ENCODE results near the gene TMEM269.

The TMEM269 gene

DNA sequence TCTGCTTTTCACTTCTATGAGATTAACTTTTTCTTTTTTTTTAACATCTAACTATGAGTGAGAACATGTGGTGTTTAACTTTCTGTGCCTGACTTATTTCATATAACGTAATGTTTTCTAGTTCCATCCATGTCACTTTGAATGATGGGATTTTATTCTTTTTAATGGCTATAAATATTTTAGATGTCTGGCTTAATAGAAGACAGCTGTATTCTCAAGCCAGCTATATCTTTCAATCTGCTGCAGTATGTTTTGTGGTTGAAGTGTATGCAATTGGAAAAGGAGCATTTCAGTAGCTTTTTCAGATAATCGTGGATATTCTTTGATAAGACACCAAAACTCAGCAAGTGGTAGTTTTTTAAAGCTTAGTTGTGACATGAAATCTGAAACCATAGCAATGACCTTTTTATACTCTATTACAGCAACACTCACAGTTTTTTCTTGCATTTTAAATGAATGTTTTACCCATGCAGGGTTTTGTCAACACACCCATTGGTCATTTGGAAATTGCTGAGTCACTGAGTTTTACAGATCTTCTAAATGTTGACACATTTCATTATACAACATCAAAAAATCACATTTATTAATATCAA, 38.1 kb downstream of the TMEM269 start:
- ATAC-seq (no peak), DNase-seq (no peak)

DNA sequence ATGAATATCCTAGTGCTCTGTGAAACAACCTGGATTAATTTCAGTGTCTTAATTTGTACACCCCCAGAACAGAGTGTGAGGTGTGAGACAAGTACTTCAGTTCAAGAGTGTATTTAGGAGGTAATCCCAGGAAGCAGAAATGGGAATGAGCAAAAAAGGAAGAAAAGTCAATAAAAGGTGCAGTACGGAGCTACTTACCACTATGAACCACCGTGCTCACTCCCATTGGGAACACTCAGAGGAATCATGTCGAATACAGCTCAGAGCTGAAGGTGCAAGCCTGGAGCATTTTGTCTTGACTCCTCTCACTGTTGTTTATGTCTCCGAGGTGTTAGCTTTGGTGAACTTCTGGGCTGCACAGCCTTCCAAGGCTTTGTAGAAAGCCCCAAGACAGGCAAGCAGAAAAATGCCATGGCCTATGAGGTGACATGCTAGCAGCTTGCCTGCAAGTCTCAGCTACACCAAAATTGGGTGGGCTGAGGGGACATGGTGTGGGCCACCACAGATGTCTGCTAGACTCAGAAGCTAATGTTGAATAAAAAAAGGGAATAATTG, 39.8 kb downstream of the TMEM269 start:
- ATAC-seq (no peak), DNase-seq (no peak)

DNA sequence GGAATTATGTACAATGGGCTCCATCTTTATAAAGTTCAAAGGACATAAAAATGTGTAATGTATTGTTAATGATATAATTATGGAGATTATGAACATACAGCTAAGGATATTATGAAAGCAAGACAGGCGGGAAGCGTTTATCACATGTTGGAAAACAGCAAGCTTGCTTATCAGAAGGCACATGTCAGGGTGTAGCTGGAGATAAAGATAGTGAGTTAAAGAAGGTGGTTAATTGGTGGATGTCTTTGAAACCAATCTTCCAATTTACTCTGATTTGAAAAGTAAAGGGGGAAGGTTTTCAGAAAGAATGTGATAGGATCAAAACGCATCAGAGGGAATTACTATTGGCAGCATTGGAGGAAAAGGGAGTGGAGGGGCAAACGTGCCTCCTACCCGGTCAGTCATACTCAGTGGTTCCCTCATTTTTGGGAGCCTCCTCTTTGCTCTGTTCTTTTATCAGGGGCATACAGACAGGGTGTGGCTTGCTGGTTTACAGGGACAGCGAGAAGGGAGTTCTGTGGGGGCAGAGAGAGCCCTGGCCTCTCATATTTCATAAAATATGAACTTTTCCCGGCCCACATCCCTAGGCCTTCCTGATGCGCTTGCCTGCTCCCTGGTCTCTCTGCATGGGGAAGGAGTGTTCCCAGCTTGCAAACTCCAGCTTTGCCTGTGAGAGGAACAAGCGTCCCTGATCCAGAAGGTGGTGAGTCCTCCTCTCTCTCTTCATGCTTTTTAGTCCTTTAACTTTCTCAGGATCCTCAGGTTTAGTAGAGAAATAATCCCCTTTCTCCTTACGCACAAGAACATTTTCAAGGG, 40.5 kb downstream of the TMEM269 start:
- DNase-seq (no peak), ATAC-seq (no peak)

DNA sequence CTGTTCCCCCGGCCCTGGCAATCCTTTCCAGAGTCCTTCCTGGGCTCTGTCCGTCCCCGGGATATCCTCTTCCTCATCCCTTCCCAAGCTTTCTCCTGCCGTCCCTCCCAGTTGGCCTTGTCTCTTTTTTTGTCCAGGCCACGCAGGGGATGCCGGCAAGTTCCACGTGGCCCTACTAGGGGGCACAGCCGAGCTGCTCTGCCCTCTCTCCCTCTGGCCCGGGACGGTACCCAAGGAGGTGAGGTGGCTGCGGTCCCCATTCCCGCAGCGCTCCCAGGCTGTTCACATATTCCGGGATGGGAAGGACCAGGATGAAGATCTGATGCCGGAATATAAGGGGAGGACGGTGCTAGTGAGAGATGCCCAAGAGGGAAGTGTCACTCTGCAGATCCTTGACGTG, 45.8 kb downstream of the TMEM269 start:
- ATAC-seq (no peak), DNase-seq (no peak)

DNA sequence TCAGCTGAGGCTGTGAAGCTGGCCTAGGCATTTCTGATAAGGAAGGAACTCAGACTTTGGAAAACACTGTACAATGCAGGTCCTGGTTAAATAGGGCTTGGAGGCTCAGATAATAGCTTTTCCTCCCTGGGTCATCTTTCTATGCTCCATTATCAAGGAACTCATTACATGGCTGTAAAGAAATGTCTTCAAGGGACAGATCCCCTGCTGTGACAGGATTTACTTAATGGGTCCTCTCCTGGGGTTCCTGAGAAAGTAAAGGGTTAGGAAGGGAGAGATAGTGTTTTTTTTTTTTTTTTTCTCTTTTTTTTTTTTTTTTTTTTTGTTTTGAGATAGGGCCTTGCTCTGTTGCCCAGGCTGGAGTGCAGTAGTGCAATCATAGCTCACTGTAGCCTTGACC, 46.5 kb downstream of the TMEM269 start:
- ATAC-seq (no peak), DNase-seq (no peak)

DNA sequence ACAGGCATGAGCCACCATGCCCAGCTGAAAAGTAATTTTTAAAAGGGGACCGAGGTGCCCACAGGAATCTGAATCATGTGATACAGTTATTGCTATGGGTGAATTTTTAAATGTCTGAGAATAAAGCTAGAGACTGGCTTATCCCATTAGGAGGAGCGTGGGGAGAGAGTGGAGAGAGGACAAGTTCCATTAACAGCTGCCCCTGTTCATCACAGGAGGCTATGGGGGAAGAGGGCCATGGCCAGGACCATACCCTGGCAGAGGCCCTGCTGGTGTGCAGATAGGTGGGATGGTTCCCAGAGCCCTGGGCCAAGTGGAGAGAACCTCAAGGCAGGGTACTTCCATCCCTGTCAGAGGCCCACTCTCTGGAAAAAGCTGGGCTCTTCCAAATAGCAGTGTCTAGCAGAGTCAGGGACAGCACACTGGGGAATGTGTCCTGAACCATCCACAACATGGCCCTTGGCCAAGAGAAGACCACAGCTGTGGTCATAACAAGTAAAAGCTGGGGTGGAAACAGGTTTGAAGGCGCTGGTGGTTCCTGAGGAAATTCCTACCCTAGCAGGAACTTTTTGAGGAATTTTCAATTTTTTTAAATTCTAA, 48.0 kb downstream of the TMEM269 start:
- ATAC-seq (no peak), DNase-seq (no peak)

DNA sequence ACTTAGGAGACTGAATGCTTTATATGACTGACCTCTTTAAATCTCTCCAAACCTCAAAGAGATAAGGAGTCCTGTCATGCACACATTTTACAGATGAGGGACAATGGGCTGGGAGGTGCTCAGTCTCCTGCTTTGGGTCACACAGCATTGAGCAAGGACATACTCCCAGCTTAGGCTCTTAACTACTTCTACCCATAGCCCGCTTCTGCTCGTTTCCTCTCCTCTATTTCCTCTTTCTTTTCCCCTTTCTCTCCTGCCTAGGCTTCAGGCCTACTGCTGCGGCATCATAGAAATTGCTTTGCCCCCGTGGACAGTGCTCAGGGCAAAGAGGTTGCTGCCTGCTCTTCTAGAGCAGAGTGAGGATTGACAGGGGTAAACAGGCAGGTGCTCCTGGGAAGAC, 49.2 kb downstream of the TMEM269 start:
- no peak for DNase-seq
- no peak for ATAC-seq

DNA sequence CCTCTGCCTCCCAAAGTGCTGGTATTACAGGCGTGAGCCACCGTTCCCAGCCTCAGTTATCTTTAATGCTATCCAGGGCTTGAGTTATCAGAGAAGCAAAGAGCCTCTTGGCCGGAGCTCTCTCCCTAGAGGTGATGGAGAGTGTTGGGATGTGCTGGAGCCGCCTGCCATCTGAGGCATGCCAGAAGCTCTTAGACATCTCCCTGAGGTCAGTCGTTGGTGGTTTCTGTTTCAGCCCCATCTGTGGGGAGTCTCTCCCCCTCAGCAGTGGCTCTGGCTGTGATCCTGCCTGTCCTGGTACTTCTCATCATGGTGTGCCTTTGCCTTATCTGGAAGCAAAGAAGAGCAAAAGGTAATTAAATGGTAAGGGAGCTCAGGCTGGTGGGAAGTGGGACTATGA, 50.0 kb downstream of the TMEM269 start:
- no peak for ATAC-seq
- no peak for DNase-seq

DNA sequence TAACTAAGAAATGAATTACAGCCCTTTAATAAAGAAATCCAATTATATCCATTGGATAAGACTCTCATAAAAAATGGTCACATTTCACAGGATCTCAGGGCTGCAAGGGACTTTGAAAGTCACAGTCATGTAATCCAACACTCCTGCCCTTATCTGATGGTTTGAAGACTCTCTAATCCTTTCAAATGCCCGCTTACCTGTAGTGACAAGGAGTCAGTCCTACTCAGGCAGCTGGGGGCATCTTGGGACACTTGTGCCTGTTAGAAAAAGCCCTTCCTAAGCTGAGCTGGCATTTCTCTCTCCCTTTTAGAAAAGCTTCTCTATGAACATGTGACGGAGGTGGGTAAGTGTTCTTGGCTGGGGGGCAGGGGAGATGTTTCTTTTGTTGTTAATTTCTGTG, 50.6 kb downstream of the TMEM269 start:
- DNase-seq (no peak), ATAC-seq (no peak)

DNA sequence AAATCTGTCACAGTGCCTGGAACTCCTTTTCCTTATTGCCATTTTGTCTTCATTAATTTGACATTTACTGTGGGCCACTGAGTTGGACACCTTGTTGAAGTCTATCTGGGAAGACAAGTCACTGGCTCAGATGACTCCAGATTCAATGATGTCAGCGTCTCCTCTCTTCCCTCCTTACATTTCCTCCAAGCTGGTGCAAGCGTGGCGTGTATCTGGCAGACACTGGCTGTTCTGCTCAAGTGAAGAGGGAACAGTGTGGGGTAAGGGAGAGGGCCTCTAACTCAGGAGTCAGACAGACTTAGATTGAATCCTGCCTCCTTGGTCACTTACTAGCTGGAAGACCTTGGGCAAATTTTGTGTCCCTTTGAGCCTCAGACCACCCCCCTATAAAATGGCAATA, 52.9 kb downstream of the TMEM269 start:
- ATAC-seq, result peak; percentile 40
- DNase-seq, result no peak

DNA sequence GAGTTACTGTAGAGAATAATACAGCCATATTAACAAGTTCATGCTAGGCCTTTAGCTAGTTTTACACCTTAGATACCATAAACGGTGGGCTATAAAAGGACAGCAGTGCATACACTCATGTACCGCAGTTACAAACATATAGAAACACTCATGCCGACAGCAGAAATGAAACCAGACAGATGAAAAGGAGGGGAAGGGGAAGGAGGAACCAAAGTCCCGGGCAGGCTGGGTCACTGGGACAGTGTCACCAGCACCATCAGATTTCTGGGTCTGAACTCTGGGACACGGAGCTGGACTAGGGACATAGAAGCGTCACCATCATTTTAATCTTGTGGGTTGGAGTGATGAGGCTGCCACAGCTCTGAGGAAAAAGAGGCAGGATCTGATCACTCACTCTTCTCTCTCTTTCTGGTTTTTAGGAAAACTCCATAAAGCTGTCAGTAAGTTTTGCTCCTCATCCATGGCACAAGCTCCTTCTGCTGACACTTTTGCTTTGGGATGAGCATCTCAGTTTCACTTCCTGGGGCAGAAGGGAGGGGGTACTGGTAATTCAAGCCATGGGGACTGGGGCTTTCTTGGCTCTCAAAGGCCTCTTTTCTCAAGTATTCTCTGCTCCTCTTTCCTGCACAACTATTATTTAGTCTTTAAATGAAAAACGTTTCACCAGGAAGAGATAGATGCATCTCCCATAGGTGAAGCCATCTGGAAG, 53.8 kb downstream of the TMEM269 start:
- no peak for ATAC-seq

DNA sequence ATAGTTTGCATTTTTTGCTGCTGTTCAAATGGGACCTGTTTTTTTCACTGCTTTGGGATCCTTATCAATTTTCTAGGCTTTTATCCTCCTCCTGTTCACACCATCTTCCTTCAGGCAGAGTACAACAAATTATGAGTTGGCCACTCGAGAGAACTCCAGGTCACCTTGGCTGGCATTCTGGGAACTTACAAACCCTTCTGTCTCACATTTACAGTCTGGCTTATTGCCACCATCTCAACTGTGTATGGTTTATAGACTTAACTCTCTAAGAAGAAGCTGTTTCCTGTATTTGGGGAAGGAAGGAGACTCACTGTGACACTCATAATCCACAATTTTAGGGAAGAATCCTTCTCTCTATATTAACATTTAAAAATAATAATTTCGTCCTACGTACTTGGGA, 56.2 kb downstream of the TMEM269 start:
- DNase-seq, result no peak
- ATAC-seq, result no peak

More for the DNA sequence above, 53.8 kb downstream of the TMEM269 start:
- DNase-seq, result no peak

DNA sequence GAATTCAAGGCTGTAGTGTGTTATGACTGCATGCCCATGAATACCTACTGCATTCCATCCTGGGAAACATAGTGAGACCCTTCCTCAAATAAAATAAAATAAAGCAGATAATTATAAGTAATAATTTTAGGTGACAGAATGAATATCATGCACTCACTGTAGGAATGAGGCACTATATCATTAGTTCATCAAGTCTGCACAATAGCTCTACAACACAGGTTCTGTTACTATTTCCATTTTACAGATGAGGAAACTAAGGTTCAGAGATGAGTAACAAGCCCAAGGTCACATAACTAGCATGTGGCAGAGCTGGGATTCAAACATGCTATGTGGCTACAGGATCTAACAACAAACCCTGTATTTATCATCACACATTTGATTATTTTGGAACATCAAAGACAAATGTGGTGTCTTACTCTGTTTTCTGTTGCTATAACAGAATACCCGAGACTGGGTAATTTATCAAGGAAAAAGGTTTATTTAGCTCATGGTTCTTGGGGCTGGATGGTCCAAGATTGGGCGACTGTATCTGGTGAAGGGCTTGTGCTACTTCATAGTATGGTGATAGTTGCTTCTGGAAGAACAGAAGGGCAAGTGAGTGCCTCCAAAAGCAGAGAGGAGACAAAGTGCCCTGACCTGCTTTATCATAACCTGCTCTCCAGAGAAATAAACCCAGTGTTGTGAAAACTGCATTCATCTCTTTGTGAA, 56.8 kb downstream of the TMEM269 start:
- DNase-seq (no peak), ATAC-seq (no peak)

DNA sequence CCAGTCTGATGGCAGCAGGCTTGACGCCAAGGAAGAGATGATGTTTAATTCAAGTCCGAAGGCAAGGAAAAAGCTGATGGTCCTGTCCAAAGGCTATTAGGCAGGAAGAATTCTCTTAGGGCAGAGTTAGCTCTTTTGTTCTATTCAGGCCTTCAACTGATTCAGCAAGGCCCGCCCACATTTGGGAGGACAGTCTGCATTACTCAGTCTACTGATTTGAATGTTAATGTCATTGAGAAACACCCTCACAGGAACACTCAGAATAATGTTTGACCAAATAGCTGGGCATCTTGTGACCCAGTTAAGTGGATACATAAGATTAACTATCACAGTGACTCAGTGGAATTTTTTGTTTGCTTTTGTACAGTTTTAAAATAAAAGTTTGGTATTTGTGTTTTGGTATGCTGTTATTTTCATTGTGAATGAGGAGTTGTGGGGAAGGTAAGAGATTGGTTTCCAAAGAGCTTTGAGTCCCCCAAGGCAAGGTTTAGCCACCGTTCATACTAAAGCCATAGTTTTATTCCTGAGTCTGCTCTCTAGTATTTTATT, 59.9 kb downstream of the TMEM269 start:
- peak; percentile 21 for DNase-seq
- ATAC-seq, result no peak

DNA sequence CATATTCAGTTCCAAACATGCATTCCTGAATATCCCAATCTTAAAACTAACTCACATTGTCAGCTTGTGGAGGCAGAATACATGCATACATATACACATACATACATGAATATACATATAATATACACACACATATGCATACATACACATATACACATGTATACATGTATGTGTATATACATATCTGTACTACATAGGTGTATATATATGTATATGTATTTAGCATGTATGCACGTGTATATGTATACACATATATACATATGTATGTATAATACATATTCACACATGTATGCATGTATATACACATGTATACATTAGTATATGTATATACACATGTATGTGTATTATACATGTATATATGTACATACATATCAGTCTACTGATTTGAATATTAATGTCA, 60.4 kb downstream of the TMEM269 start:
- ATAC-seq, result no peak
- no peak for DNase-seq

DNA sequence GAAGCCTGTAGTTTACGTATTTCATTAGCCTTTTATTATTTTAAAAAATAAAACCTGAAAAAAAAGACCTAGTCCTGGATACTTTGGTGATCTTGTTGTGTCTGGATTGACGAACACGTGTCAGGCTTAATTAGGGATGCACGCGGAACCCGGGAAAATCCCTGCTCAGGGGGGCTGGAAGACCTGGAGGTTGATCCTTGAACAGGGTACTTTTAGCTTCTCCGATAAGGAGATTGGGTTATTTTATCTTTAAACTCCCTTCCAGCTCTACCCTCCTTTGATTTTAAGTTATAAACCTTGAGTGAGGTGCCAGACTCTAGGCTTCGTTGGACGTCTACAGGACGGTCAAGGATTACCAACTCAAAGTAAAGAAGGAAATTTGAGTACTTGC, 61.1 kb downstream of the TMEM269 start:
- DNase-seq, result peak; percentile 17
- ATAC-seq, result peak; percentile 3

DNA sequence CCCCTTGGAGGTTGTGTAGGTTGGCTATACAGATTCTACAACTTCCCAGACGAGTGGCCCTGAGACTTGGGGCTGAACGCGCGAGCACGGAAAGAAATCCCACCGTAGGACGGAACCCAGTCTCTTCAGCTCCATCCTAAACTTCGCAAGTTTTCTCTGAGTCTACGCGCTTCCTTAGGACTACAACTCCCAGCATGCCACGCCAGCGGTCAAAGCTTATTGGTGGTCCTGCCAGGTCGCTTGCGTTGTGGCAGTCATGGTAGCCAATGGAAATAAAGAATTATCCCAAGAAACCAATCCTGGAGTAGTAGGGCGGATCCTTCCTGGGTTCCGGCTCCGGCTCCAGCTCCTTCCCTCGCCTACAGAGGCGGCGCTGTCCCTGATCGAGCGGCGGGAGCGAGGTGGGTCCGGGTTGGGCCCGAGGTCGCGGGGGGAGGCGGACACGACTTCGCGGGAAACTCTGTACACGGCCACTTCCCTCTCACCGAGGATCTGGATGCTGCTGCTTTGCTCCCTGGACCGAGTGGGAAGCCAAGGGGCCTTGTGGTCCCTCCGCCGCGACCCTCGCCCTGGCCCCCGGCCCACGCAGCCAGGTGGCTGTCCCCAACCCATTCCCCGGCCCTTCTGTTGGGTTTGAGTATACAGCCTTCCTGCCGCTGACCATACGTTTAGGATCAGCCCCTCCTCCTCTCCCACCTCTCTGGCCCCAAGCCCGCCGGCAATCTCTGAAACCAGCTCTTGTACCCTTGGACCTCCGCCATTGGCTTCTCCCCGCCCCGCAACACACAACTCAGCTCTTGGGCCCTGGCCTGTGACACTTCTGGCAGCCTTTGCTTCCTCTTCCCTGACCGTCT, 61.7 kb downstream of the TMEM269 start, which contains the start of gene ZNF691:
TSS of gene ZNF691 (plus strand) at position 357 of the 854 bp plus-strand sequence. CDS start 3,046 bp downstream, outside the sequence.
- peak; percentile 97 for ATAC-seq
- DNase-seq, result peak; percentile 85

DNA sequence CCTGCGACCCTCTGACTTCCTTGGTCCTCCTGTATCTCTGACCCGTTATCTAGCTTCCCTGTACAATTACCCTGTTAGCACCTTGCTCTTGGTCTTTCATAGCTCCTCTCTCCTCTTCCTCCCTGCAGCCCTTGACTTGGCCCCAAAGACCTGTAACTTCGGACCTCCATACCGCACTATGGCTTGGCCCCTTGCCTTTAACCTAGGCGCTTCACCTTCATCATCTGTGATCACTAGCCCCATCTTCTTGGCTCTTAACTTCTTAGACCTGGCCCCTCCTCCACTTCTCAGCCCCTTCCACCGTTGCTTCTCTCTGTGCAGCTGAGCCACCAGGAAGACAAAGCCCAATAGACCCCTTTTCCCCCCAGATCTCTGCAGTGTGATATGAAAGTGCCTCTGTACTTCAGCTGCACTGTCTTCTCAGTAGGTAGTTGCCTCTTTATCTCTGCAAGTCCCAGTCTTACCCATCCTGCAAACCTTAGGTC, 62.4 kb downstream of the TMEM269 start:
- ATAC-seq (no peak), DNase-seq (no peak)

DNA sequence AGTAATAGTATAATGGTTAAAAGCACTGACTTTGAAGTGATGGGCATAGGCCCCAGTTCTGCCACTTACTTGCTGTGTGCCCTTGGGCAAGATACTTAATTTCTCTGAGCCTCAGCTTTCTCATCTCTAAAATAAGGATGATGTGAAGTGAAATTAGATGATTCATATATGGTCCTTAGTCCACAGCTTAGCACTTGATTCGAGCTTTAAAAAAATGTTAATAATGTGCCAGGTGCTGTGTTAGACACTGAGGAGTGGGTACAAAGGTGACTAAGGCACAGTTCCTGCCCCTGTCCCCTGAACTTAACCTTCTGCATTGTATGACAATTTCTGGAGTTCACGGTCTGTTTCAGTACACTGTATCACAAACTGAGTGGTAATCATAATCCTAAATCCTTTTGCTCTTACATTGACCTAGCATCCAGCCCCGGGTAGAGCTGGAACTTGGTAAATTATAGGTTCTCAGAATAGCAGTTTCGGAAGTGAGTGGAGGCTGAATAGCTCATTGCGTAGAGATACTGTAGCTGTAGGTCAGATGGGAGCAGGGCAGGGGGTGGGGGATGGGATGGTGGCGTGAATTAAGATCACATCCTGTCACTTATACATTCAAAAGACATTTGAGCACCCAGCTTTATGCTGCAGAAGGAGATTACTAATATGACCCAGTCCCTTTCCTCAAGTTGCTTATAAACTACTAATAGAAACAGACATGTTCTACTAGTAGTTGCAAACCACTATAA, 63.1 kb downstream of the TMEM269 start:
- ATAC-seq (peak; percentile 12), DNase-seq (peak; percentile 22)
